ENCODE measurements around the gene ARL8B.
"Not testable (repeated sequence)": the region's sequence is repeated elsewhere in the genome, so short reads cannot be mapped to it uniquely, and the experiment has no call there.

The ARL8B gene

DNA sequence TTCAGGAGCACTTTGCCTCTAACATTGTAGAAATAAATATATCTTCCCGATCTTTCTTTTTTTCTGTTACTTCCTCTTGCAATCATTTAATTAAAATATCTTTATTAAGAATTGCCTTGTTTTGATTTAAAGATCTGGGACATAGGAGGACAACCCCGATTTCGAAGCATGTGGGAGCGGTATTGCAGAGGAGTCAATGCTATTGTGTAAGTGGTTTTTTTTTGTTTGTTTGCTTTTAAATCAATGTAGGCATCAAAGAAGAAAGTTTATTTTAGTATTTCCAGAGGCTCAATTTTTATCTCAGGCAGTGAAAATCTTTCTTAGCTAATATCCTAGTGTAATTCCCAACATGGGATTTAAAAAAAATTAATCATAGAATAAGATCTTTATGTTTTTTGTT, 49.9 kb downstream of the ARL8B start:
- FAIRE-seq (no peak), DNase-seq (ENCODE audit: insufficient read length, low spot score) (no peak)
- no peak for TF ChIP-seq POLR2A (IDR thresholded peaks at IDR 0.05; ENCODE audit: low read depth, low read length)

DNA sequence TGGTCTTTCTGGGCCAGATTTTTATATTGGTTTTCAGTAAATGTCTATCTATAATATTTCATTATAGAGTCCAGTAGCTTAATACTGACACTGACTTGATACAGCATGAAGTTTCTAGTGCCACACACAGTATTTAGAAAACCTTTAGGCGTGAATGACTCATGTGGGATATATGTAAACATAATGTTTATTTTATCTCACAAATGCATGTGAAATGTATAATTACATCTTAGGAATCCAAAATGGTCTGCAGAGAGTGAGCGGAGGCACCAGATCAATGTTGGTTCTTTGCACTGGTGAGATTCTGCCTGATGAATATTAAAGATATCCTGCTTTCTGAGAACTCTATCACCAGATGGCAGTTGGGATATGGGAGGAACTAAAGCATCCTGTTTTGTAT, 56.9 kb downstream of the ARL8B start:
- not testable (repeated sequence) for FAIRE-seq

GRCh38 chr3:5181469-5182141, 59.5 kb downstream of the ARL8B start:
- DNase-seq (ENCODE audit: insufficient read length, low spot score) (no peak), FAIRE-seq (no peak)
- TF ChIP-seq POLR2A (IDR thresholded peaks at IDR 0.05; ENCODE audit: low read depth, low read length), result no peak

More for the DNA sequence above, 56.9 kb downstream of the ARL8B start:
- not testable (repeated sequence) for DNase-seq (ENCODE audit: insufficient read length, low spot score)

GRCh38 chr3:5183714-5184113, 61.6 kb downstream of the ARL8B start:
- not testable (repeated sequence) for FAIRE-seq; DNase-seq (ENCODE audit: insufficient read length, low spot score)

GRCh38 chr3:5184499-5184898, 62.4 kb downstream of the ARL8B start:
- DNase-seq (ENCODE audit: insufficient read length, low spot score) (no peak), FAIRE-seq (no peak)
- no peak for TF ChIP-seq POLR2A (IDR thresholded peaks at IDR 0.05; ENCODE audit: low read depth, low read length)

DNA sequence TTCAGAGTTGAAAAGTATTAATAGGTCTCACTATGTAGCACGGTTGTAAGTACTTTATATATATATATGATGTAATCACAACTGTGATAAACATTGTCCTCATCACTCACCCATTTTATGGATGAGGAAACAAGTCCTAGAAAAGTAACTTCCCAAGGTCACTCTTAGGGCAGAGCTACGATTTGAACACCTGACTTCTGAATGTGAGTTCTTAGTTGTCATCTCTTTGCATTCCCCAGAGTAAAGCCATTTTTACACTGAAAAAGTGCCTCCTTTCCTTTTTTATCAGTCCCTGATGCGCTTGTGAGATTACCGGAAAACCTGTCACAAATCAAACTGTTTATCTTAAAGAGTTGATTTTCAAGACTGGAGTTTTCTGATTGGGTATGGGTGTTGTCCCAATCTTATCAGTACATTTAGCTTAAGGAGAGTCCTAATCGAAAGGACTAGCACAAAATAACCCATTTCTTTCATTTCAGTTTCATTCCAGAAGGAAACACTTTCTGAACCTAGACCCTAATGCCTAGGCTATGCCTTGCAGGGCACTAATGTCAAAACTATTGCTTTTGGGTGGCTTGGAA, 63.1 kb downstream of the ARL8B start:
- TF ChIP-seq POLR2A (IDR thresholded peaks at IDR 0.05; ENCODE audit: low read depth, low read length), result no peak
- FAIRE-seq (no peak), DNase-seq (ENCODE audit: insufficient read length, low spot score) (no peak)

DNA sequence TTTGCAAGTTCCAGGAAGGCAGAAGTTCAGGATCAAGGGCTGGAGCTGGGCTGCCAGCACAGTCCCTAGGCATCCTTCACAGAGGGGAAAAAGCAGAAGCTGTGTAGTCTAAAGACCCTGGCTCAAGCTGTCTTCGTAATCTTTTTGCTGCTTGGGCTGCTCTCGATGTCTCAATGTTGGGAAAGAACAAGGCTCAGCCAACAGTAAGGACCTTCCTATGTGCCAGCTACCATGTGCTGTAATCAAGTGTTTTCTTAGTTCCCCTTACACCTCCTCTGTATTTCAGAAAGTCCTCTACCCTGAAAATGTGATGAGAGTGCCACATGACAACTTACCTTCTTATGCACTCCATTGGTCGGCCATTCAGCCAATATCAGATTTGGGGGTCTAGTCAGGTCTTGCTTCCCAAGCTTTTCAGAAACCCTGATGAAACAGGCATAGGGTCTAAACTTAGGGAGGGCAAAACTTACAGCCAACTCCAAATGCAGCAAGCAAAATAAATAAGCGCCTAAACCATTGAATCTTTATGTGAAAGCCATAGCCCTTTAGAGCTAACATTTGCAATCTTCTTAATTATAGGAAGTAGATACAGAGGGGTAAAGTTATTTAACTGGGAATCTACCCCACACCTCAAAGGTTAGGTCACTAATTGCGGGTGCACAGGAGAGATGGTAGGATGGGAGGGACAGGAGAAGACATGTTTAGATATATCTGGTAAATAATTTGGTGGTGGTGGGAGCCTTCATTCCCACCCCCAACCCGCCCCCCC, 64.2 kb downstream of the ARL8B start:
- no peak for FAIRE-seq
- no peak for DNase-seq (ENCODE audit: insufficient read length, low spot score)
- TF ChIP-seq POLR2A (IDR thresholded peaks at IDR 0.05; ENCODE audit: low read depth, low read length), result no peak

DNA sequence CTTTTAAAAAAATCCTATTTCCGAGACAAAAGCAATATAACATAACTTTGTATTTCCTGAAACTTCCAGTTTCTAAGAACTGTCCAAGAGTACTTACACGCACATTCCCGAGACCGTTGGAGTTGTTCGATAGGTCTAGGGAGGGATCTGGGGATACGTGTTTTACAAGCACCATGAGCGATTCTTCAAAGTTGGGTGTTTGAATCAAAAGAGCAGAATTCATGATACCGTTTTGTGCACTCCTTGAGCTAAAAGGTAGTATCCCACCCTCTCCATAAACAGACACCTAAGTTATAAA, 64.7 kb downstream of the ARL8B start:
- TF ChIP-seq POLR2A (IDR thresholded peaks at IDR 0.05; ENCODE audit: low read depth, low read length), result no peak
- FAIRE-seq, result no peak
- no peak for DNase-seq (ENCODE audit: insufficient read length, low spot score)

- FAIRE-seq (peak; percentile 57), DNase-seq (ENCODE audit: insufficient read length, low spot score) (peak; percentile 94)
- peak; percentile 69 for TF ChIP-seq POLR2A (IDR thresholded peaks at IDR 0.05; ENCODE audit: low read depth, low read length)
Observed at GRCh38 chr3:5187156-5187919, 65.2 kb downstream of the ARL8B start, which contains the start of gene EDEM1. Gene EDEM1, plus strand, starts transcription at chr3:5187707. Its CDS starts 99 bp downstream, at chr3:5187806.

DNA sequence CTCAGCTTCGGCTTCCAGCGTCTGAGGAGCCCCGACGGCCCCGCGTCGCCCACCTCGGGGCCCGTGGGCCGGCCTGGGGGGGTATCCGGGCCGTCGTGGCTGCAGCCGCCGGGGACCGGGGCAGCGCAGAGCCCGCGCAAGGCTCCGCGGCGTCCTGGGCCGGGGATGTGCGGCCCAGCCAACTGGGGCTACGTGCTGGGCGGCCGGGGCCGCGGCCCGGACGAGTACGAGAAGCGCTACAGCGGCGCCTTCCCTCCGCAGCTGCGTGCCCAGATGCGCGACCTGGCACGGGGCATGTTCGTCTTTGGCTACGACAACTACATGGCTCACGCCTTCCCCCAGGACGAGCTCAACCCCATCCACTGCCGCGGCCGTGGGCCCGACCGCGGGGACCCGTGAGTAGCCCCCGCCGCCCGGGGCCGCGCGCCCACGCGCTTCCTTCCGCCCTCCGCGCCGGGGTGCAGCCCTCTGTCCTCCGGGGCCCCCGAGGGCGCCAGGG, 65.9 kb downstream of the ARL8B start:
- TF ChIP-seq POLR2A (IDR thresholded peaks at IDR 0.05; ENCODE audit: low read depth, low read length), result peak; percentile 41
- peak; percentile 32 for DNase-seq (ENCODE audit: insufficient read length, low spot score)

GRCh38 chr3:5188419-5189221, 66.5 kb downstream of the ARL8B start:
- DNase-seq (ENCODE audit: insufficient read length, low spot score) (no peak), FAIRE-seq (no peak)
- no peak for TF ChIP-seq POLR2A (IDR thresholded peaks at IDR 0.05; ENCODE audit: low read depth, low read length)

More for the DNA sequence above, 65.9 kb downstream of the ARL8B start:
- FAIRE-seq, result no peak

DNA sequence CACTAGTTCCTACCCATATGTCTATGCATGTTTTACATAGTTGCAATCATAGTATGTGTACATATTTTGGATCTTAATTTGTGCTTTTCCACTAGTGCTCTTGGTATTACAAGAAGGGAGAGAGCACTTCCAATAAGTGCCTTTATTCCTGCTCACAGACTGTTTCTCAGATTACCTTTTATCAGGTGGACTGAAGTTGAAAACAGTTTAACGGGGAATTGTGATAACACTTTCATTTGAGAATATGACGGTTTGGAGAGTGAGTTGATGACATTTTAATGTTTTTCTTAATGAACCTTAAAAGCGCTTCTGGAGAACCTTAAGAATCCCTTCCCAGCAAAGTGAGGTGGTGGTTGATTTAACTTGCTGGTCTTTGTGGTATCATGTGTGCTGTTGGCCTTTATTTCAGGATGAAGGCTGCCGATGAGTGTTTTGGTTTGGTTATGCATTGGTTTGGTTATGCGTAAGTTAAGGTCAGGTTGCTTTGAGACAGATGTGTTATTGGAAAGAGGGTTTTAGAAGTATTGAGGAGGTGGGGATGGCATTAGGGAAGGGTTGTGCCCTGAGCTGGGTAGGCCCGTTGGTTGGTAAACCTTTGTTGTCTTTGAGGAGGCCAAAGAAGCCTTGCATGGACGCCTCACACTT, 68.2 kb downstream of the ARL8B start:
- TF ChIP-seq POLR2A (IDR thresholded peaks at IDR 0.05; ENCODE audit: low read depth, low read length), result no peak
- DNase-seq (ENCODE audit: insufficient read length, low spot score) (no peak), FAIRE-seq (no peak)
